Measurements from ENCODE around the gene CLDND1. TPM values are rescaled to one million over a fixed set of nuclear protein-coding genes. Genes with fewer than 3 reads are reported as not detected.

Gene CLDND1
- total and polyA plus RNA-seq, 2 donors (not counting 1 experiment from before 2014, with no cell fraction given): 69.4 to 134 TPM

DNA sequence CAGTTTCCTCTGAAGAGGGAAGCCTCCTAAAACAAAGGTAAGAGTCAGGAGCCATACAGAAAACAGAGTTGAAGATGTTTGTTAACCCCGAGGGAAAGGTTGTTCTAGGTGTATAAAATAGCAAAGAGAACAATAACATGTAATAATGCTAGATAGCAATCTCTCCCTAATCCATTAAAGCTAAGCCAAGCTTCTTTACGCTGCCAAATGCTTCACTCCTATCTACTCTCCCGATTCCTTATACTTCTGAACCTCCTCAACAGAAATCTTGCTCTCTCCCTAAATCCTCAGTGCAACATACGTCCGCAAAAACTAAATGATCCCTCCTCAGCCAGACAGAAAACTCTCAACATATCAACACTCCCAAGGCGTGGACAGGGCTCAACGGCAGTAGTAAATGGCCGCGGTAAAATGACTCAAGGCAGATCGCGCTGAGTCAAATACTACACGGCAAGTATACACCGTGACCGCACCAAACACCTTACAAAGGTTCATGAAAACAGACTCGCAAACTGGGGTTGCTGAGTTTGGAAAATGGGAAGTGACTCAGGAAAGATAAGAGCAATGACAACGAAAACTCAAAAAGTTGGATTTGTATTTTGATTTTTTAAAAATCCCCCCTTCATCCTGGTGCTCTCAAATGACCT lies 682 bp downstream of the CLDND1 start:
- Histone ChIP-seq H3K4me2 (replicated peaks; ENCODE audit: low read depth, low read length, poor library complexity, severe bottlenecking) (peak overlapping the region; percentile 90), H2AFZ (ENCODE audit: insufficient read depth, low read depth, low read length, poor library complexity, severe bottlenecking) (peak overlapping the region; percentile 73), H4K20me1 (ENCODE audit: control insufficient read depth, insufficient read depth, low read length, poor library complexity, severe bottlenecking) (no peaks in the 10 kb centered on the region), H3K9me3 (ENCODE audit: control extremely low read depth in 1 of 3, control insufficient read depth in 2 of 3, insufficient read depth in 1 of 3, low read length in 2 of 3) (no peaks in the 10 kb centered on the region), H3K27ac (ENCODE audit: low read length in 2 of 2) (peak overlapping the region; percentile 76 to 84), H3K9ac (ENCODE audit: low read length) (peak overlapping the region; percentile 92), H3K79me2 (ENCODE audit: control insufficient read depth, insufficient read depth, low read length) (peaks cover 25% of the 10 kb centered on the region), H3K4me1 (ENCODE audit: control insufficient read depth in 2 of 2, insufficient read depth in 2 of 2, low read length in 2 of 2) (peaks cover 13 to 15% of the 10 kb centered on the region in 2 donors), H3K36me3 (replicated peaks in 1 of 2; ENCODE audit: control extremely low read depth in 1 of 2, control insufficient read depth in 1 of 2, extremely low read depth in 1 of 2, insufficient read depth in 2 of 2, low read length in 1 of 2) (peaks cover 10 to 14% of the 10 kb centered on the region in 2 experiments), H3K4me3 (ENCODE audit: control extremely low read depth in 1 of 5, extremely low read depth in 1 of 5, insufficient read depth in 1 of 5, low read depth in 2 of 5, low read length in 4 of 5) (peak overlapping the region; percentile 57 to 88 (median 84)), H3K27me3 (replicated peaks in 1 of 4; ENCODE audit: control extremely low read depth in 1 of 4, control insufficient read depth in 3 of 4, insufficient read depth in 4 of 4, low read length in 3 of 4) (peaks cover 0 to 3% (median 0%) of the 10 kb centered on the region in 4 experiments)
- TF ChIP-seq EZH2 (IDR thresholded peaks at IDR 0.05; ENCODE audit: borderline replicate concordance, insufficient read depth, low read depth, low read length, poor library complexity, severe bottlenecking): no peak
- TF ChIP-seq, protein P1, sequence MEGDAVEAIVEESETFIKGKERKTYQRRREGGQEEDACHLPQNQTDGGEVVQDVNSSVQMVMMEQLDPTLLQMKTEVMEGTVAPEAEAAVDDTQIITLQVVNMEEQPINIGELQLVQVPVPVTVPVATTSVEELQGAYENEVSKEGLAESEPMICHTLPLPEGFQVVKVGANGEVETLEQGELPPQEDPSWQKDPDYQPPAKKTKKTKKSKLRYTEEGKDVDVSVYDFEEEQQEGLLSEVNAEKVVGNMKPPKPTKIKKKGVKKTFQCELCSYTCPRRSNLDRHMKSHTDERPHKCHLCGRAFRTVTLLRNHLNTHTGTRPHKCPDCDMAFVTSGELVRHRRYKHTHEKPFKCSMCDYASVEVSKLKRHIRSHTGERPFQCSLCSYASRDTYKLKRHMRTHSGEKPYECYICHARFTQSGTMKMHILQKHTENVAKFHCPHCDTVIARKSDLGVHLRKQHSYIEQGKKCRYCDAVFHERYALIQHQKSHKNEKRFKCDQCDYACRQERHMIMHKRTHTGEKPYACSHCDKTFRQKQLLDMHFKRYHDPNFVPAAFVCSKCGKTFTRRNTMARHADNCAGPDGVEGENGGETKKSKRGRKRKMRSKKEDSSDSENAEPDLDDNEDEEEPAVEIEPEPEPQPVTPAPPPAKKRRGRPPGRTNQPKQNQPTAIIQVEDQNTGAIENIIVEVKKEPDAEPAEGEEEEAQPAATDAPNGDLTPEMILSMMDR (IDR thresholded peaks at IDR 0.05): no peak
- no peaks in the 10 kb centered on the region for H3K9me3 Mint-ChIP-seq (ENCODE audit: insufficient read depth)
- ChIA-PET CTCF (interaction anchor here (0.7 to 1.6 kb wide), 2 partner anchors 82 to 1739 kb away, joined by 3 read pairs; partner anchors contain the start of gene TBC1D23), POLR2A (interaction anchor here (0.7 kb wide), 1 partner anchor 74 kb away, joined by 3 read pairs; no protein-coding TSS in a partner anchor)
- H3K4me3 Mint-ChIP-seq: peak overlapping the region; percentile 97
- peak overlapping the region; percentile 81 for H3K27ac Mint-ChIP-seq
- intact Hi-C loops (cut with micrococcal nuclease): loop anchor here (1.0 to 5.0 kb wide), 6 partner anchors 50 to 1295 kb away; partner anchors contain the start of genes CMSS1, CRYBG3, GABRR3 and RIOX2
- H3K4me1 Mint-ChIP-seq: peaks cover 37% of the 10 kb centered on the region
- DNase-seq (peak; percentile 50), ATAC-seq (ENCODE audit: low read depth) (no peak)
- H3K27me3 Mint-ChIP-seq: no peaks in the 10 kb centered on the region
- 0% methylated on average over 6 of the region's 16 CpGs for WGBS (ENCODE audit: insufficient coverage)

DNA sequence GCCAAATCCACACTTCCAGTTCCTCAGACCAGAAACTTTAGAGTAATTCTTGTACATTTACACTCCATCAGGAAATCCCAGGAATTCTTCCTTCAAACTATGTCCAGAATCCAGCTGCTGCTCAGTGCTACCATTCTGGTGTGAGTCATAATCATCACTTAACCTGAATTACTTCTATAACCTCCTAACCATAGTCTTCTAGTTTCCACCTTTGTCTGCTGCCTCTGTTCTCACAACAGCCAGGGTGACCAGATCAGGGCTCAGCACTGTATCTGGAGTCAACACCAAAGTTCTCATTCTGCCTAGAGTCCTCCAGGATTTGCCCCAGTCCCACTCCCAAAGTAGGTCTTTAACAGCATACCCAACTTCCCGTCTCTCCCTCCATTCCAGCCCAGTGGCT lies 3.4 kb downstream of the CLDND1 start:
- H3K4me1 ChIP-seq (ENCODE audit: control insufficient read depth in 2 of 2, insufficient read depth in 2 of 2, low read length in 2 of 2): peaks cover 13 to 15% of the 10 kb centered on the region in 2 donors
- ChIA-PET CTCF (no interaction called here), POLR2A (no interaction called here)
- intact Hi-C loops (cut with micrococcal nuclease): no loop called here
- H3K4me3 Mint-ChIP-seq: no peak overlapping the region
- peaks cover 25% of the 10 kb centered on the region for H3K79me2 ChIP-seq (ENCODE audit: control insufficient read depth, insufficient read depth, low read length)
- no peak overlapping the region for H3K4me2 ChIP-seq (replicated peaks; ENCODE audit: low read depth, low read length, poor library complexity, severe bottlenecking)
- no peak overlapping the region for H3K9ac ChIP-seq (ENCODE audit: low read length)
- no peak overlapping the region for H3K4me3 ChIP-seq (ENCODE audit: control extremely low read depth in 1 of 5, extremely low read depth in 1 of 5, insufficient read depth in 1 of 5, low read depth in 2 of 5, low read length in 4 of 5)
- H3K27ac Mint-ChIP-seq: no peak overlapping the region
- peaks cover 12 to 27% of the 10 kb centered on the region in 2 experiments for H3K36me3 ChIP-seq (replicated peaks in 1 of 2; ENCODE audit: control extremely low read depth in 1 of 2, control insufficient read depth in 1 of 2, extremely low read depth in 1 of 2, insufficient read depth in 2 of 2, low read length in 1 of 2)
- no peaks in the 10 kb centered on the region for H3K9me3 ChIP-seq (ENCODE audit: control extremely low read depth in 1 of 3, control insufficient read depth in 2 of 3, insufficient read depth in 1 of 3, low read length in 2 of 3)
- H3K9me3 Mint-ChIP-seq (ENCODE audit: insufficient read depth): no peaks in the 10 kb centered on the region
- no peak overlapping the region for H3K27ac ChIP-seq (ENCODE audit: low read length in 2 of 2)
- ATAC-seq (ENCODE audit: low read depth) (no peak), DNase-seq (no peak)
- no peaks in the 10 kb centered on the region for H3K27me3 ChIP-seq (replicated peaks in 1 of 4; ENCODE audit: control extremely low read depth in 1 of 4, control insufficient read depth in 3 of 4, insufficient read depth in 4 of 4, low read length in 3 of 4)
- TF ChIP-seq, protein P1 (IDR thresholded peaks at IDR 0.05): no peak
- no peak for TF ChIP-seq EZH2 (IDR thresholded peaks at IDR 0.05; ENCODE audit: borderline replicate concordance, insufficient read depth, low read depth, low read length, poor library complexity, severe bottlenecking)
- no peaks in the 10 kb centered on the region for H4K20me1 ChIP-seq (ENCODE audit: control insufficient read depth, insufficient read depth, low read length, poor library complexity, severe bottlenecking)
- H3K27me3 Mint-ChIP-seq: no peaks in the 10 kb centered on the region
- 100% methylated on average over 1 of the region's 1 CpG for WGBS (ENCODE audit: insufficient coverage)
- no peak overlapping the region for H2AFZ ChIP-seq (ENCODE audit: insufficient read depth, low read depth, low read length, poor library complexity, severe bottlenecking)
- H3K4me1 Mint-ChIP-seq: peaks cover 37% of the 10 kb centered on the region

Data from B cell (primary cell).